Karpas-422 (cell line): ENCODE results near the gene WWOX. TPM values are rescaled to one million over a fixed set of nuclear protein-coding genes. Genes with fewer than 3 reads are reported as not detected.

ENCODE experiments used
- DNase-seq: peaks from one replicate; pipeline ENCODE4 v3.0.0-alpha.2; 2015
- H2AFZ ChIP-seq: fragments of 200-600 bp; sonication (generic); 2 replicates; pipeline ENCODE4 v1.6.1; 2014; ENCODE audit warnings: antibody characterized with exemption, low read length, mixed read lengths
- H3K27ac ChIP-seq: fragments of 200-600 bp; sonication (generic); 2 replicates; pipeline ENCODE4 v1.5.1; 2014; ENCODE audit warnings: mild to moderate bottlenecking, low read length, moderate library complexity
- H3K27me3 ChIP-seq: fragments of 200-600 bp; sonication (generic); 2 replicates; pipeline ENCODE4 v1.6.1; 2014; ENCODE audit warnings: low read length, mixed read lengths
- H3K36me3 ChIP-seq: fragments of 200-600 bp; sonication (generic); 2 replicates; pipeline ENCODE4 v1.6.1; 2014; ENCODE audit warnings: low read length, mixed read lengths; ENCODE audit not compliant: insufficient read depth
- H3K4me1 ChIP-seq: fragments of 200-600 bp; sonication (generic); 2 replicates; pipeline ENCODE4 v1.6.1; 2014; ENCODE audit warnings: mild to moderate bottlenecking, low read length, mixed read lengths
- H3K4me2 ChIP-seq: fragments of 200-600 bp; sonication (generic); 2 replicates; pipeline ENCODE4 v1.6.1; 2014; ENCODE audit warnings: low read length, low read depth, mild to moderate bottlenecking; ENCODE audit not compliant: poor library complexity, severe bottlenecking
- H3K4me3 ChIP-seq: fragments of 200-600 bp; sonication (generic); 2 replicates; pipeline ENCODE4 v1.5.1; 2014; ENCODE audit warnings: mild to moderate bottlenecking, antibody characterized with exemption, low read length, mixed read lengths
- H3K79me2 ChIP-seq: fragments of 200-600 bp; sonication (generic); 2 replicates; pipeline ENCODE4 v1.6.1; 2014; ENCODE audit warnings: mild to moderate bottlenecking, low read length, mixed read lengths
- H3K9ac ChIP-seq: fragments of 200-600 bp; sonication (generic); 2 replicates; pipeline ENCODE4 v1.6.0; 2014; ENCODE audit warnings: low read length
- H3K9me2 ChIP-seq: fragments of 200-600 bp; sonication (generic), shearing (Covaris generic); replicated peaks from 2 replicates; pipeline ENCODE4 v1.6.0; 2014; ENCODE audit warnings: mild to moderate bottlenecking, low read length, moderate library complexity; ENCODE audit not compliant: insufficient read depth
- H3K9me3 ChIP-seq: fragments of 300-700, 200-600 bp; sonication (generic); 2 replicates; pipeline ENCODE4 v1.6.1; 2014; ENCODE audit warnings: low read length, mixed read lengths
- H4K20me1 ChIP-seq: fragments of 200-600 bp; sonication (generic); 2 replicates; pipeline ENCODE4 v1.6.1; 2014; ENCODE audit warnings: mild to moderate bottlenecking, antibody characterized with exemption, low read length, low read depth; ENCODE audit not compliant: insufficient read depth
- total RNA-seq: library from RNA; depleted of rRNA; stranded (reverse); fragments of >200 nt; shearing (Covaris generic); gene quantifications from 2 replicates; pipeline ENCODE4 v1.2.3, GENCODE V29; 2014; ENCODE audit warnings: low replicate concordance

The WWOX gene
- total RNA-seq, 1 experiment from 2014 or later, result 66.2 TPM

DNA sequence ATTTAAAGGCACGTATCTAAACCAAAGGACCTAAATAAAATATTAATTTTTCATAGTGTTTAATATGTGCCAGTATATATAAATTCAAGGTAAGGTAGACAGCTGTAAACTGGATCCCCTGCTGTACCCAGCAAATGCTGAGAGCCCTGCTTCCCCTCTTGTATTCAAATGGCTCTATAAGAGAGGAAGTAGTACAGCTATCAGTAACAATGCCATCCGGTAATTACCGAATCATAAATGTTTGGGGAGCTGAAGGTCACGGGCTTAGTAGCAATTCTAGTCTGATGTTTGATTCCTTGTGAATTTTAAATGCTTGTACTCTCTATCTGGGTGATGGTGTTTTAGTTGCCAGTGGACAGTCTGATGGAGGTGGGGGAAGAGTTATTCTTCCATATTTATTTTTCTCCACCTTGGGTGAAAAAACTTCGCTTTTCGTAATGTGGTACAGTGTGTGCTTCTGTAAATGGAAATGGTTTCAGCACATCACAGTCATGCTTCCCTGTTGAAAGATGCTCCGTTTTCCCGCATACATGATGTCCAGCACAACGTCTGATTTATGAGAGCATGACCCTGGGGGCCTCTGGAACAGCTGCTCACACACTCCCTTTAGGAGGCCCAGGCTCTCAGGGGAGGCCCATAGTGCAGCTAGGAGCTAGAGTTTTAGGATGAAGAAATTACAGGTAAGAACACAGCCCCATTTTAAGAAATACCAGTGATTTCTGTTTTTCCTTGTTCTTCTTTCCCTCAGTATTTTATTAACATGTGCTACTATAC lies 423.9 kb downstream of the WWOX start:
- Histone ChIP-seq H3K9me2 (no peaks in the 10 kb centered on the region), H3K27ac (no peak overlapping the region), H3K4me2 (no peak overlapping the region)

DNA sequence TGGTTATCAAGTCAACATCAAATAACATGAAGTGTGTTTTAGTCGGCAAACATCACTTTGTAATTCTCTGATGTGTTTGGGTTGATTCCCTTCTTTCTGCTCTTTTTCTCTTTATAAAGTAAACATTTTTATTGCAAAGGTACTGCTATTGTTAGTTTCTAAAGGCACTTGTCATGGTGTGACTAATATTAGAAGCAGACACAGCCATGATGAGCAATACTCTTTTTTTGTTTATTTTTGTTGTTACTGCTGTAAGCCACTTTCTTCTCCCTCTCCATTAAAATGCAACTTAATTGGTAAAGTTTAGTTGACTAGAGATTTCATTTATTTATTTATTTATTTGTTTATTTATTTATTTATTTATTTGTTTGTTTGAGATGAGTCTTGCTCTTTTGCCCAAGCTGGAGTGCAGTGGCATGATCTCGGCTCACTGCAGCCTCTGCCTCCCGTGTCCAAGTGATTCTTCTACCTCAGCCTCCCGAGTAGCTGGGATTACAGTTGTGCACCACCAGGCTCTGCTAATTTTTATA lies 424.7 kb downstream of the WWOX start:
- Histone ChIP-seq H3K4me1 (no peaks in the 10 kb centered on the region), H4K20me1 (no peaks in the 10 kb centered on the region), H3K4me2 (no peak overlapping the region), H2AFZ (no peak overlapping the region), H3K4me3 (no peak overlapping the region), H3K27me3 (no peaks in the 10 kb centered on the region), H3K27ac (no peak overlapping the region), H3K9ac (no peak overlapping the region), H3K9me2 (no peaks in the 10 kb centered on the region), H3K79me2 (no peaks in the 10 kb centered on the region), H3K36me3 (no peaks in the 10 kb centered on the region), H3K9me3 (no peaks in the 10 kb centered on the region)
- no peak for DNase-seq

More for the DNA sequence above, 423.9 kb downstream of the WWOX start:
- no peak for DNase-seq
- no peaks in the 10 kb centered on the region for H3K36me3 ChIP-seq
- no peaks in the 10 kb centered on the region for H3K4me1 ChIP-seq
- no peak overlapping the region for H3K4me3 ChIP-seq
- no peaks in the 10 kb centered on the region for H4K20me1 ChIP-seq
- H3K9me3 ChIP-seq, result no peaks in the 10 kb centered on the region
- H3K9ac ChIP-seq, result no peak overlapping the region
- no peak overlapping the region for H2AFZ ChIP-seq
- no peaks in the 10 kb centered on the region for H3K79me2 ChIP-seq
- H3K27me3 ChIP-seq, result no peaks in the 10 kb centered on the region

DNA sequence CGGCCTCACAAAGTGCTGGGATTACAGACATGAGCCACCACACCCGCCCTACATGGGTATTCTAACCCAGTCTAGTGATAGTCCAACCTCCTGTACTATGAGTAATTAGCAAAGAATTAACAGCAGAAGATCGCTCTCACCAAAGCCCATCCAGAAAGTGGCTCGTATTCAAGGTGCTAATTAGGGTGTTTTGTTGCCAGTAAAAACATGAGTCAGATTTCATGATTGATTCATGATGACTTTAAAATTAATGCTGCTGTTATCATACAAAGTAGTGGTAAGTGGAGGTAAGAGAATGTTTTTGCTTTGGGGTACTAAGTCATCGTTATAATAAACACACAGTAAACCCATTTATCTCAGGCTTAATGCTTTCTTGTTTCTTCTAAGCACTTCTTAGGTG lies 428.8 kb downstream of the WWOX start:
- Histone ChIP-seq H3K4me1 (no peaks in the 10 kb centered on the region), H3K79me2 (no peaks in the 10 kb centered on the region), H2AFZ (no peak overlapping the region), H3K4me2 (no peak overlapping the region), H3K27me3 (no peaks in the 10 kb centered on the region), H3K36me3 (no peaks in the 10 kb centered on the region), H3K9me2 (no peaks in the 10 kb centered on the region), H3K27ac (no peak overlapping the region), H3K9ac (no peak overlapping the region), H3K9me3 (peaks cover 3% of the 10 kb centered on the region; the same call in 1 of the 2 replicates), H4K20me1 (no peaks in the 10 kb centered on the region), H3K4me3 (no peak overlapping the region)
- no peak for DNase-seq

DNA sequence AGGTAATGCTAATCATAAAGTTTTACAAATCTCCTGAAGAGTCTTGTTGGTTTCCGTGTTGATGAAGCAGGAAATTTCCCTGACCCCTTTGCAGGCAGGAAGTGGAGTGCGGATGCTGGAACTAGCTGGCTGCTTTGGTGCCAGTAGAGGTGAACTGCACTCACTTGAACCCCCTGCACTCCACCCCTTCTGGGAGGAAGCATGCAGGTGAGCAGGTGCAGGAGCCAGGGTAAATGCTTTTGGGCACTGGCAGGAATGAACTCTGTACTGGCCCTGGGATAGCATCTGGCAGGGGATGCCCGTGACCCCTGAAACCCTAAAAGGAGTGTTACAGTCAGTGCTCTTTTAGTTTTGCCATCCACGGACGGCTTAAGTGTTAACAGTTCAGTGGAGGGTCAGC lies 430.4 kb downstream of the WWOX start:
- Histone ChIP-seq H3K9me3 (peaks cover 11% of the 10 kb centered on the region; the same call in 1 of the 2 replicates), H3K79me2 (no peaks in the 10 kb centered on the region), H3K4me2 (no peak overlapping the region), H3K27me3 (no peaks in the 10 kb centered on the region), H3K9me2 (no peaks in the 10 kb centered on the region), H3K4me3 (no peak overlapping the region), H3K36me3 (no peaks in the 10 kb centered on the region), H2AFZ (no peak overlapping the region), H4K20me1 (no peaks in the 10 kb centered on the region), H3K9ac (no peak overlapping the region), H3K27ac (no peak overlapping the region), H3K4me1 (no peaks in the 10 kb centered on the region)
- no peak for DNase-seq

DNA sequence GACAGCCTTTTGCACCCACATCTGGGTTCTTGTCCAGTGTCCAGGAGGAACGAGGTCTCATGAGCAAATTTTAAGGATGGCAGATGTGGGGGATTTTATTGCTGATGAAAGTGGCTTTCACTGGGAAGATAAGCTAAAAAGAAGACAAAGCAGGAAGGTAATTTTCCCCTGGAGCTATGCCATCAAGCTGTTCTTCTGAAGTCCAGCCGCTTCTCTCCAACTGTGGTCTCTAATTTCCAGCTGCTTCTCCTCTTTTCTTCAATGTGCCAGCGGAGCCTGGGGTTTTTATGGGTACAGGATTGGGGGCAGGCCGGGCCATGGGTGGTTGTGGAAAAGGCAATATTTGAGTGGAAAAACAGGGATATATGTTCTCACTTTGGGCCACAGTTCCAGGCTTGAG lies 430.8 kb downstream of the WWOX start:
- Histone ChIP-seq H4K20me1 (no peaks in the 10 kb centered on the region), H3K9me2 (no peaks in the 10 kb centered on the region), H3K9ac (no peak overlapping the region), H3K9me3 (peaks cover 11% of the 10 kb centered on the region; the same call in 1 of the 2 replicates), H3K27ac (no peak overlapping the region), H2AFZ (no peak overlapping the region), H3K4me3 (no peak overlapping the region), H3K27me3 (no peaks in the 10 kb centered on the region), H3K4me2 (no peak overlapping the region), H3K4me1 (no peaks in the 10 kb centered on the region), H3K79me2 (no peaks in the 10 kb centered on the region), H3K36me3 (no peaks in the 10 kb centered on the region)
- DNase-seq, result no peak

DNA sequence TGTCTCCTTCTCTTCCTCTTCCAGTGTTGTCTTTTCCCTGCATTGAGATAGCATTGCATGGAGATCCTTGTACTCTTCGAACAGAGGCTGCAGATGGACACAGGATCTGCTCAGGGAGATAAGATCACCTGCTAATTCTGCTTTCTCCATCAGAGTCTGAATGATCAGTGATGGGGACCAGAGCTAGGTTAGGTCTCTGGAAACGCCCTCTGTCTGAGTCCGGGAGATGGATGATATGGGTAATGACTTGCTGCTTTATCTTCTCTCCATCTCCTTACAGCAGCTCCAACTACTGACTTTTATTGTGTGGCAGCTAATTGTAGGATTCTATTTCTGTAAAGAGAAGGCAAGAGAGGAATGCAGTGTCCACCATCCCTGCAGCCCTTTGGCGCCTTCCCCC lies 435.6 kb downstream of the WWOX start:
- Histone ChIP-seq H3K27me3 (no peaks in the 10 kb centered on the region), H3K9me3 (peaks cover 17% of the 10 kb centered on the region), H3K27ac (no peak overlapping the region), H4K20me1 (no peaks in the 10 kb centered on the region), H3K4me3 (no peak overlapping the region), H3K9ac (no peak overlapping the region), H3K4me2 (no peak overlapping the region), H3K79me2 (no peaks in the 10 kb centered on the region), H3K36me3 (no peaks in the 10 kb centered on the region), H2AFZ (no peak overlapping the region), H3K4me1 (no peaks in the 10 kb centered on the region), H3K9me2 (no peaks in the 10 kb centered on the region)
- DNase-seq, result no peak

DNA sequence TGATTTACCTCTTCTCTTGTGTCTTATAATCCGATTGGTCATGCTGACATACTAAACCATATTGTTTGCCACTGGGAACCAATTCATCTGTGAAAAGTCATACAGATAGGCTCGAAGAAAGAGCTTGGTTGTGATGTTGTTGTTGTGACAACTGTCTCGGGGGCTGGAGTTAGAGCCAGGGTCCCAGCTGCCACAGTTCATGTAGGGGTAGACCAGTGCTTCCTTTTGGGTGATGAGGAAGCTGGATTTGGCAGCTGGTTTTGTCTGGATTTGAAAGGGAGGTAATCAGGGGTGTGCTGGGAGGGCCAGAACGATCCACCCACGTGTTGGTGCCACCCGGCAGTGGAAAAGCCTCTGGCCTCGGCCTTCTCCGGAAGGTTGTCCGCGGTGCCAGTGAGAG lies 438.1 kb downstream of the WWOX start:
- Histone ChIP-seq H3K4me2 (no peak overlapping the region), H3K36me3 (no peaks in the 10 kb centered on the region), H3K9me2 (no peaks in the 10 kb centered on the region), H3K4me1 (no peaks in the 10 kb centered on the region), H3K27ac (no peak overlapping the region), H3K4me3 (no peak overlapping the region), H2AFZ (no peak overlapping the region), H4K20me1 (no peaks in the 10 kb centered on the region), H3K27me3 (no peaks in the 10 kb centered on the region), H3K9me3 (peaks cover 17% of the 10 kb centered on the region), H3K79me2 (no peaks in the 10 kb centered on the region), H3K9ac (no peak overlapping the region)
- DNase-seq, result no peak

DNA sequence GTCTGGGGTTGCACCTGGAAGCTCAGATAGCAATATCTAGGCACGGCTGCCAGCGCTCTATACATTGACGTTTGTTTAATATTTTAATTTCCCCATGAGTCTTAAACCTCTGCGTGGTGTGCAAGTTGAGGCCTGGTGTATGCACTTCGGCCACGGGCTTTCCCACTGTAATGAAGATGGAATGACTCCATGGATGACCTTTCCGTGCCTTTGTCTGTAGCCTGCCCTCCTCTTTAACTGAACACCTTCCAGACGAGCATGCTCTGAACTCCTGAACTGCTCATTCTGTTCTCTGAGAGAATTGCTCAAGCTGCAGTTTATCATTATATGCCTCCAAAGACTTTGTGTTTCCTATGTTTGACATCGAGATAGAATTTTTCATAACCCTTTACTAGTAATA lies 438.8 kb downstream of the WWOX start:
- no peaks in the 10 kb centered on the region for H3K27me3 ChIP-seq
- no peak overlapping the region for H3K9ac ChIP-seq
- no peak overlapping the region for H3K4me3 ChIP-seq
- no peaks in the 10 kb centered on the region for H3K36me3 ChIP-seq
- H4K20me1 ChIP-seq, result no peaks in the 10 kb centered on the region
- H3K4me2 ChIP-seq, result no peak overlapping the region
- H2AFZ ChIP-seq, result no peak overlapping the region
- no peak overlapping the region for H3K27ac ChIP-seq
- no peak for DNase-seq
- H3K9me2 ChIP-seq, result no peaks in the 10 kb centered on the region
- H3K4me1 ChIP-seq, result no peaks in the 10 kb centered on the region
- peaks cover 17% of the 10 kb centered on the region for H3K9me3 ChIP-seq
- no peaks in the 10 kb centered on the region for H3K79me2 ChIP-seq
